Measurements from ENCODE around the gene SHE.
A peak's percentile ranks its signal among the peaks of the same experiment; 100 is the strongest.

SHE gene

GRCh38 chr1:154446789-154447188 lies 55.4 kb downstream of the SHE start:
- DNase-seq (ENCODE audit: low spot score): no peak

- DNase-seq (ENCODE audit: low spot score): no peak
Observed at GRCh38 chr1:154446292-154446691, 55.9 kb downstream of the SHE start.

- no peak for DNase-seq (ENCODE audit: low spot score)
Observed at GRCh38 chr1:154445040-154445472, 57.2 kb downstream of the SHE start.

DNA sequence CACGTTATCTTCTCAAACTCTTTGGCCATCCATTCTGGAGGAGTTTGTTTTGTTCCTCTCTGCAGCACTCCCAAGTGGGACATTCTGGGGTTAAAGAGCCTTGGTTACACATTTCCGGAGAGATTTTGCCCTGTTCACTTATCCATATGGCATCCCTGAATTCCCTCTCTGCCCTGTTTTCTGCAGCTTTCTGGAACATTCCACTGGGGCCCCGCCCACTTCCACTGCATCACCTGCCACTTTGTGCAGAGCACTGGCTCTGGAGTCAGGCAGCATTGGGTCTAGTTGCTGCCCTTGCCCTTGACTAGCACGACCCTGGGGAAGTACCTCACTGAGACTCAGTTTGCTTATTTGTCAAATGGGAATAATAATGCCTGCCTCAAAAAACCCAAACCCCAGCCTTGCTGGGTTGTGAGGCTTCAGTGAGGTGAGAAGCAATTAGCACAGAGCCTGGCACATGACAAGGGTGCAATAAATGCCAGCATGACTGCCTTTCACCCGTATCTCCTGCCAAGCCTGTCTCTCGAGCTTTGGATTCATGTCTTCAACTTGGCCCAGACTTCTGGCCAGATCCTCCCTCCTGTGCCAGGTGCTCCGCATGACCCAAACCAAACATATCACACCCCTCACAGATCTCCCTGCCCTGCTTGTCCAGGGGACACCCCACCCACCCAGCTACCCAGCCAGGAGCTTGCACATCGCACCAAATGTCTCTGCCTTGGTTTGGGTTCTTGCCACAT lies 58.8 kb downstream of the SHE start:
- no peak for DNase-seq (ENCODE audit: low spot score)

- DNase-seq (ENCODE audit: low spot score): peak; percentile 65
Observed at GRCh38 chr1:154442006-154442740, 60.0 kb downstream of the SHE start.

- no peak for DNase-seq (ENCODE audit: low spot score)
Observed at GRCh38 chr1:154441241-154441888, 60.8 kb downstream of the SHE start.

- no peak for DNase-seq (ENCODE audit: low spot score)
Observed at GRCh38 chr1:154440036-154440804, 62.0 kb downstream of the SHE start.

- no peak for DNase-seq (ENCODE audit: low spot score)
Observed at GRCh38 chr1:154436433-154436832, 65.8 kb downstream of the SHE start.

DNA sequence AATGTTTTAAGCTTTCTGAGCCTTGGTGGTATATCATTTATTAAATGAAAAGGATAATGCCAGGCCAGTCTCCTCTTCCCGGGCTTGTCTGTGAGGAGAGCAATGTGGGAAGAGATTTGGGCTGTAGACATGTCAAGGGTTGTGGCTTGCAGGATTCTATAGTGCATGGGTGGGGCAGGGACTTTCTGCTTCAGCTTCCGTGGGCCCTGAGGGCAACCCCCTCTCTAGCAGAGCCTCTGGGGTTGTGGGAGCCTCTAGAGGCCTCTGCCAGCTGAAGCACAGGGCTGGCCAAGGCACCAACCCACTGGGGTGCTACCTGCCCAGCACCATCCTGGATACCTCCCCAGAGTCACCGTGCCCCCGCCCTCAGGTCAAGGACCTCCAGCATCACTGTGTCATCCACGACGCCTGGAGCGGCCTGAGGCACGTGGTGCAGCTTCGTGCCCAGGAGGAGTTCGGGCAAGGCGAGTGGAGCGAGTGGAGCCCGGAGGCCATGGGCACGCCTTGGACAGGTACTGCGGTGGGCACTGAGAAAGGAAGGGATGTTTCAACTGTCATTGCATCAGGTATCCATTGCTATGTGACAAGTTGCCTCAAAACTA lies 66.5 kb downstream of the SHE start:
- no peak for DNase-seq (ENCODE audit: low spot score)

DNA sequence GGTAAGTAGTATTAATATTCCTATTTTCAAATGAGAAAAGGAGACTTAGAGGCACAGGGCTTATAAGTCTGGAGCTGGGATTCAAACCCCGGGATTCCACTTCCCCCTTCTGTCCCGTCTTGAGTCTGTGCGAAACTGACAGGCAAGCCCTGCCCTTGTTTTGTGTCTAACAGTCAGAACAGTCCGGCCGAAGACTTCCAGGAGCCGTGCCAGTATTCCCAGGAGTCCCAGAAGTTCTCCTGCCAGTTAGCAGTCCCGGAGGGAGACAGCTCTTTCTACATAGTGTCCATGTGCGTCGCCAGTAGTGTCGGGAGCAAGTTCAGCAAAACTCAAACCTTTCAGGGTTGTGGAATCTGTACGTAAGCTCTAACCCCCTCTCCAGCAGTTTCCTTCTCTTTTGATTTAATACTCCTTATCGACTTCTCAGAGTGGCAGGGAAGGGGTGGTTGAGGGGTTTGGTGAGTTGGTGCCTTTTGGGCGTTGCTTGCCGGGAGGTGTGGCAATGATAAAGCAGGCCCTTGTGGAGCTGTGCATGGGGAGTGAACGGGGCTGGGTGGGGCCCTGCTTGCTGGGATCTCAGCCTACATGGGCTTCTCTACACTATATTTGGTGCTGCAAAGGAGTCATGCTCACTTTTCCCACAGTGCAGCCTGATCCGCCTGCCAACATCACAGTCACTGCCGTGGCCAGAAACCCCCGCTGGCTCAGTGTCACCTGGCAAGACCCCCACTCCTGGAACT lies 67.7 kb downstream of the SHE start:
- no peak for DNase-seq (ENCODE audit: low spot score)

GRCh38 chr1:154433161-154433764 lies 68.9 kb downstream of the SHE start:
- DNase-seq (ENCODE audit: low spot score): no peak

DNA sequence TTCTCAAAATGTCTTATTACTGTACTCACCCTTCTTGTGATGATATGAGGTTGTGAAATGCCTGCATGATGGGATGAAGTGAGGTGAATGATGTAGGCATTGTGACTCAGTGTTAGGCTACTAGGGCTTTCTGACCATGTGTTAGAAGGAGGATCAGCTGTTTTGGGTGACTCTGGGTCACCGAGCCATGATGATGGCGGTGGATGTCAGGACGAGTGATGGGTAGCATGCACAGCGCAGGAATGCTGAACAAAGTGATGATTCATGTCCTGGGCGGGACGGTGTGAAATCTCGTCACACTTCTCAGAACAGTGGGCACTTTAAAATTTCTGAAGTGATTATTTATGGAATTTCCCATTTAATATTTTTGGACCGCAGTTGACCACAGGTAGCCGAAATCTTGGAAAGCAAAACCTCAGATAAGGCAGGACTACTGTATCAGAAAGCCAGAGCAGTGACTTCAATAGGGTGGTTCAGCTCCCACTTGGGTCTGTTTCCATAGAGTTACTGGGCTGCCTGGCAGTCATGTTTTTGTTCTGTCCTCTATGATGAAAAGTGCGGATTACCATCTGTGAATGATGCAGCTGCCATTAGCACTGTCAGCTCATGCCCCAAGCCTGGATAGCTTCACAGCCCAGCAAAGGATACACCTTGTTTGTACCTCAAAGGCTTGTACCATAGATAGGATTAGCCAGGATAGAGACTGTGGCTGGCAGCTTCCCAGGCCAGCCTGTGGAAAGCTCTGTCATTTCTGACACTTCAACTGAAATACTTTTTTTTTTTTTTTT lies 70.4 kb downstream of the SHE start:
- no peak for DNase-seq (ENCODE audit: low spot score)

- no peak for DNase-seq (ENCODE audit: low spot score)
Observed at GRCh38 chr1:154430903-154431302, 71.3 kb downstream of the SHE start.

DNA sequence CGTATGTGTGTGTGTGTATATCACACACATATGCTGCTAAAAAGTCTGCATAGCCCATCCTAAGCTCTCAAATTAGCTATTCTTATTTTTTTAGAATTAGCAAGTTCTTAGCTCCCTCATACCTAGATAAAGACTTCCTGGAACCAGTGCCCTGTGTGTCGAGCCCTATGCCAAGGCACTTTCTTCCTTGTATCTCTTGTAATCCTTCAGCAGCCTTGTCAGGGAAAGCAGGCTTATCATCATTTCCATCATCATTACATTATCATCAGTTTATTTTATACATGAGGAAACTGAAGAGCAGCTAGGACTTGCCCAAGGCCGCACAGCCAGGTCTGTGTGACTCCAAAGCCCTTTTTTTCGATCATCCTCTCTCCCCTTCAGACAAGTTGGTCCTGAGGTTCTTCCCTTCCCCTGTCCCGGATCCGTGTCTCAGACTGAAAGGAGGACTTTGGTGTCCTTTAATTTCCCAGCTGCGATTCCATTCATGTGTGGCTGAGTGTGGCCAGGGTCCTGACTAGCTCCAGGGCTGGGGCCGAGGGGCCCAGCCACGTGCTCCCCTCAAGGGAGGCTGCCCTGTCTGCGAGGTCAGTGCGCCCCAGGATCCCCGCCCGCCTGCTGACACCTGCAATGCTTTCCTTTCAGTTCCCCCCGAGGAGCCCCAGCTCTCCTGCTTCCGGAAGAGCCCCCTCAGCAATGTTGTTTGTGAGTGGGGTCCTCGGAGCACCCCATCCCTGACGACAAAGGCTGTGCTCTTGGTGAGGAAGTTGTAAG lies 72.2 kb downstream of the SHE start:
- DNase-seq (ENCODE audit: low spot score): no peak

All from D341Med (cell line).